ENCODE measurements around the gene ARSB.
"Not testable (repeated sequence)": the region's sequence is repeated elsewhere in the genome, so short reads cannot be mapped to it uniquely, and the experiment has no call there.

The ARSB gene

GRCh38 chr5:78734094-78734845, 250.8 kb downstream of the ARSB start:
- in situ Hi-C loops (cut with HindIII; ENCODE audit: low sequenced_read_pairs) = no loop called here

GRCh38 chr5:78732721-78733120, 252.4 kb downstream of the ARSB start:
- in situ Hi-C loops (cut with HindIII; ENCODE audit: low sequenced_read_pairs) = not testable (repeated sequence)

GRCh38 chr5:78731884-78732283, 253.2 kb downstream of the ARSB start:
- in situ Hi-C loops (cut with HindIII; ENCODE audit: low sequenced_read_pairs) = no loop called here

GRCh38 chr5:78730300-78731094, 254.6 kb downstream of the ARSB start:
- in situ Hi-C loops (cut with HindIII; ENCODE audit: low sequenced_read_pairs) = no loop called here

- in situ Hi-C loops (cut with HindIII; ENCODE audit: low sequenced_read_pairs) = loop anchor here (5.0 kb wide), 1 partner anchor 101 kb away; no protein-coding TSS in a partner anchor
Observed at GRCh38 chr5:78727786-78728761, 257.0 kb downstream of the ARSB start.
